KMS-11 (cell line): ENCODE results near the gene SYCP2.

ENCODE experiments used
- H2AFZ ChIP-seq: fragments of 200-600 bp; sonication (generic); 2 replicates; pipeline ENCODE4 v1.6.1; 2016; ENCODE audit warnings: antibody characterized with exemption, mixed run types, low read depth
- H3K27ac ChIP-seq: fragments of 200-600 bp; sonication (generic); 2 replicates; pipeline ENCODE4 v1.6.1; 2016; ENCODE audit warnings: mild to moderate bottlenecking, mixed run types
- H3K27me3 ChIP-seq: fragments of 200-600 bp; sonication (generic); 2 replicates; pipeline ENCODE4 v1.6.1; 2017; ENCODE audit warnings: mild to moderate bottlenecking, low read depth, mixed run types, moderate library complexity; ENCODE audit not compliant: insufficient read depth
- H3K36me3 ChIP-seq: fragments of 200-600 bp; sonication (generic); 2 replicates; pipeline ENCODE4 v1.6.1; 2017; ENCODE audit warnings: mild to moderate bottlenecking, mixed run types; ENCODE audit not compliant: insufficient read depth
- H3K4me1 ChIP-seq: fragments of 200-600 bp; sonication (generic); 2 replicates; pipeline ENCODE4 v1.6.1; 2016; ENCODE audit warnings: mild to moderate bottlenecking, low read depth, mixed run types; ENCODE audit not compliant: poor library complexity, severe bottlenecking
- H3K4me2 ChIP-seq: fragments of 200-600 bp; sonication (generic); 2 replicates; pipeline ENCODE4 v1.7.0; 2016; ENCODE audit warnings: mild to moderate bottlenecking, mixed run types
- H3K4me3 ChIP-seq: fragments of 200-600 bp; sonication (generic); IDR thresholded peaks from 2 replicates; pipeline ENCODE4 v1.6.1; 2017; ENCODE audit warnings: low read depth, low read length, mixed read lengths; ENCODE audit not compliant: insufficient read depth
- H3K79me2 ChIP-seq: fragments of 200-600 bp; sonication (generic); 2 replicates; pipeline ENCODE4 v1.6.1; 2016; ENCODE audit warnings: low read depth, mixed run types; ENCODE audit not compliant: insufficient read depth
- H3K9ac ChIP-seq: fragments of 200-600 bp; sonication (generic); 2 replicates; pipeline ENCODE4 v1.6.1; 2016; ENCODE audit warnings: mild to moderate bottlenecking, mixed run types
- H4K20me1 ChIP-seq: fragments of 200-600 bp; sonication (generic); 2 replicates; pipeline ENCODE4 v1.6.1; 2016; ENCODE audit warnings: mild to moderate bottlenecking, mixed run types; ENCODE audit not compliant: insufficient read depth
- CTCF ChIP-seq: fragments of 200-600 bp; sonication (generic); conservative IDR thresholded peaks from 2 replicates; pipeline ENCODE4 v1.6.1; 2017; ENCODE audit warnings: low read depth, mild to moderate bottlenecking, antibody characterized with exemption, low read length, moderate library complexity, mixed read lengths

Gene SYCP2

GRCh38 chr20:59823030-59823423 lies 110.4 kb downstream of the SYCP2 start:
- Histone ChIP-seq H3K9ac (no peak overlapping the region), H3K79me2 (no peaks in the 10 kb centered on the region), H3K4me2 (no peak overlapping the region), H3K27me3 (no peaks in the 10 kb centered on the region), H4K20me1 (no peaks in the 10 kb centered on the region), H3K27ac (no peak overlapping the region), H2AFZ (no peak overlapping the region), H3K4me3 (no peak overlapping the region), H3K4me1 (no peaks in the 10 kb centered on the region), H3K36me3 (no peaks in the 10 kb centered on the region)
- TF ChIP-seq CTCF, result no peak

- Histone ChIP-seq H3K4me1 (no peaks in the 10 kb centered on the region), H3K27me3 (no peaks in the 10 kb centered on the region), H3K9ac (no peak overlapping the region), H3K79me2 (no peaks in the 10 kb centered on the region), H3K27ac (no peak overlapping the region), H3K4me2 (no peak overlapping the region), H3K4me3 (no peak overlapping the region), H2AFZ (no peak overlapping the region), H4K20me1 (no peaks in the 10 kb centered on the region), H3K36me3 (no peaks in the 10 kb centered on the region)
- TF ChIP-seq CTCF, result no peak
Observed at GRCh38 chr20:59822291-59823029, 111.0 kb downstream of the SYCP2 start.

GRCh38 chr20:59821788-59822187 lies 111.6 kb downstream of the SYCP2 start:
- Histone ChIP-seq H3K4me3 (no peak overlapping the region), H3K4me2 (no peak overlapping the region), H2AFZ (no peak overlapping the region), H3K27ac (no peak overlapping the region), H3K4me1 (no peaks in the 10 kb centered on the region), H3K79me2 (no peaks in the 10 kb centered on the region), H3K36me3 (no peaks in the 10 kb centered on the region), H4K20me1 (no peaks in the 10 kb centered on the region), H3K27me3 (no peaks in the 10 kb centered on the region), H3K9ac (no peak overlapping the region)
- no peak for TF ChIP-seq CTCF

- Histone ChIP-seq H3K27me3 (no peaks in the 10 kb centered on the region), H3K9ac (no peak overlapping the region), H3K4me3 (no peak overlapping the region), H3K4me1 (no peaks in the 10 kb centered on the region), H3K4me2 (no peak overlapping the region), H3K36me3 (no peaks in the 10 kb centered on the region), H3K79me2 (no peaks in the 10 kb centered on the region), H3K27ac (no peak overlapping the region), H4K20me1 (no peaks in the 10 kb centered on the region), H2AFZ (no peak overlapping the region)
- TF ChIP-seq CTCF, result no peak
Observed at GRCh38 chr20:59821201-59821600, 112.2 kb downstream of the SYCP2 start.
